T-helper 9 cell (primary cell): ENCODE data around the gene TTC23.

Experiments
- DNase-seq: peaks from one replicate; pipeline ENCODE4 v3.0.0-alpha.2; 2020

The TTC23 gene

DNA sequence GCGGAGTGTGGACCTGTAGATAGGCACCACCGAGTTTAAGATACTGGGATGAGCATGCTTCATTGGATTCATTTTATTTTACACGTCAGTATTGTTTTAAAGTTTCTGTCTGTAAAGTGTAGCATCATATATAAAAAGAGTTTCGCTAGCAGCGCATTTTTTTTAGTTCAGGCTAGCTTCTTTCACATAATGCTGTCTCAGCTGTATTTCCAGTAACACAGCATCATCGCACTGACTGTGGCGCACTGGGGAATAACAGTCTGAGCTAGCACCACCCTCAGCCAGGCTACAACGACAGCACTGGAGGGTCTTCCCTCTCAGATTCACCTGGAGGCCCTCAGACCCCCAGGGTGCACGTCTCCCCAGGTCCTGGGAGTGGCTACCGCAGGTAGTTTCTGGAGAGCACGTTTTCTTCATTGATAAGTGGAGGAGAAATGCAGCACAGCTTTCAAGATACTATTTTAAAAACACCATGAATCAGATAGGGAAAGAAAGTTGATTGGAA, 115.0 kb downstream of the TTC23 start:
- no peak for DNase-seq

DNA sequence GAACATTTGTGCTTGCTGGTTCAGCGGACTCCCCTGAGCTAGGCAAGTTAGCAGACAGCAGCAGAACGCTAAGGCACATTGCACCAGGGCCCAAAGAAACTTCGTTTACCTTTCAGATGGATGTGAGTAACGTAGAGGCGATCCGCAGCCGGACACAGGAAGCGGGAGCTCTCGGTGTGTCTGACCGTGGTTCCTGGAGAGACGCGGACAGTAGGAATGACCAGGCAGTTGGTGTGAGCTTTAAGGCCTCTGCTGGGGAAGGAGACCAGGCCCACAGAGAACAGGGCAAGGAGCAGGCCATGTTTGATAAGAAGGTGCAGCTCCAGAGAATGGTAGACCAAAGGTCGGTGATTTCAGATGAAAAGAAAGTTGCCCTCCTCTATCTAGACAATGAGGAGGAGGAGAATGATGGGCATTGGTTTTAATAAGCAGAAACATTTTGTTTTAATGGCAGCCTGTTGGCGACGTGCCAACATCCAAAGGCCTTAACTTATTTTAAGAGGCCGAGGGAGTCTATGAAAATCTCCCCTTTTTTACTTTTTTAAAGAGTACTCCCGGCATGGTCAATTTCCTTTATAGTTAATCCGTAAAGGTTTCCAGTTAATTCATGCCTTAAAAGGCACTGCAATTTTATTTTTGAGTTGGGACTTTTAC, 116.6 kb downstream of the TTC23 start:
- DNase-seq, result no peak

DNA sequence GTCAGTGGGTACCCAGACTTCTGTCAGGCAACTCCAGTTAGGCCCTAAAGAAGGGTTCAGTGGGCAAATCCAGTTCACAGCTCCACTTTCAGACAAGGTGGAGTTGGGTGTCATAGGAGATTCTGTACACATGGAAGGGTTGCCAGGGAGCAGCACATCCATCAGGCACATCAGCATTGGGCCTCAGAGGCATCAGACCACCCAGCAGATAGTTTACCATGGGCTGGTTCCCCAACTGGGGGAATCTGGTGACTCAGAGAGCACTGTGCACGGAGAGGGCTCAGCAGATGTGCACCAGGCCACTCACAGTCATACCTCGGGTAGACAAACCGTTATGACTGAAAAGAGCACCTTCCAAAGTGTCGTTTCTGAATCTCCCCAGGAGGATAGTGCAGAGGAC, 117.3 kb downstream of the TTC23 start:
- no peak for DNase-seq

DNA sequence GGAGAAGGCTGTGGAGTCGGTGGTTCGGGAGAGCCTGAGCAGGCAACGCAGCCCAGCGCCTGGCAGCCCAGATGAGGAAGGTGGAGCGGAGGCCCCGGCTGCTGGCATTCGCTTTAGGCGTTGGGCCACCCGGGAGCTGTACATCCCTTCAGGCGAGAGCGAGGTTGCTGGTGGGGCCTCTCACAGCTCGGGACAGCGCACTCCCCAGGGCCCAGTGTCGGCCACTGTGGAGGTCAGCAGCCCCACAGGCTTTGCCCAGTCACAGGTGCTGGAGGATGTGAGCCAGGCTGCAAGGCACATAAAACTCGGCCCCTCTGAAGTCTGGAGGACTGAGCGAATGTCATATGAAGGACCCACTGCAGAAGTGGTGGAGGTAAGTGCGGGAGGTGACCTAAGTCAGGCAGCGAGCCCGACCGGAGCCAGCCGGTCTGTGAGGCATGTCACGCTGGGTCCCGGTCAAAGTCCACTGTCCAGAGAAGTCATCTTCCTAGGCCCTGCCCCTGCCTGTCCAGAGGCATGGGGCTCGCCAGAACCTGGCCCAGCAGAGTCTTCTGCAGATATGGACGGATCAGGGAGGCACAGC, 117.8 kb downstream of the TTC23 start:
- no peak for DNase-seq

DNA sequence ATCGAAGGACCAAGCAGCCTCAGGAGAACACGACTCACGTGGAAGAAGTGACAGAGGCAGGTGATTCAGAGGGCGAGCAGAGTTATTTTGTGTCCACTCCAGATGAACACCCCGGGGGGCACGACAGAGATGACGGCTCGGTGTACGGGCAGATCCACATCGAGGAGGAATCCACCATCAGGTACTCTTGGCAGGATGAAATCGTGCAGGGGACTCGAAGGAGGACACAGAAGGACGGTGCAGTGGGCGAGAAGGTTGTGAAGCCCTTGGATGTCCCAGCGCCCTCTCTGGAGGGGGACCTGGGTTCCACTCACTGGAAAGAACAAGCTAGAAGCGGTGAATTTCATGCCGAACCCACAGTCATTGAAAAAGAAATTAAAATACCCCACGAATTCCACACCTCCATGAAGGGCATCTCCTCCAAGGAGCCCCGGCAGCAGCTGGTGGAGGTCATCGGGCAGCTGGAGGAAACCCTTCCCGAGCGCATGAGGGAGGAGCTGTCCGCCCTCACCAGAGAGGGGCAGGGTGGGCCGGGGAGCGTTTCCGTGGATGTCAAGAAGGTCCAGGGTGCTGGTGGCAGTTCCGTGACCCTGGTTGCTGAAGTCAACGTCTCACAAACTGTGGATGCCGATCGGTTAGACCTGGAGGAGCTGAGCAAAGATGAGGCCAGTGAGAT, 118.5 kb downstream of the TTC23 start:
- DNase-seq, result no peak

DNA sequence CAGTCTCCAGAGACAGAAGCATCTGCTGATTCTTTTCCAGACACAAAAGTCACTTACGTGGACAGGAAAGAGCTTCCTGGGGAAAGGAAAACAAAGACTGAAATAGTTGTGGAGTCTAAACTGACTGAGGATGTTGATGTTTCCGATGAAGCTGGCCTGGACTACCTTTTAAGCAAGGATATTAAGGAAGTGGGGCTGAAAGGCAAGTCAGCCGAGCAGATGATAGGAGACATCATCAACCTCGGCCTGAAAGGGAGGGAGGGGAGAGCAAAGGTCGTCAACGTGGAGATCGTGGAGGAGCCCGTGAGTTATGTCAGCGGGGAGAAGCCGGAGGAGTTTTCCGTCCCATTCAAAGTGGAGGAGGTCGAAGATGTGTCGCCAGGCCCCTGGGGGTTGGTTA, 119.1 kb downstream of the TTC23 start:
- DNase-seq, result no peak

DNA sequence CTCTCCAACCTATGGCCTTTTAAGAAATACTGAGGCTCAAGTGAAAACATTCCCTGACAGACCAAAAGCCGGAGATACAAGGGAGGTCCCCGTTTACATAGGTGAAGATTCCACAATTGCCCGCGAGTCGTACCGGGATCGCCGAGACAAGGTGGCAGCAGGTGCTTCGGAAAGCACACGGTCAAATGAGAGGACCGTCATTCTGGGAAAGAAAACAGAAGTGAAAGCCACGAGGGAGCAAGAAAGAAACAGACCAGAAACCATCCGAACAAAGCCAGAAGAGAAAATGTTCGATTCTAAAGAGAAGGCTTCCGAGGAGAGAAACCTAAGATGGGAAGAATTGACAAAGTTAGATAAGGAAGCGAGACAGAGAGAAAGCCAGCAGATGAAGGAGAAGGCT, 119.7 kb downstream of the TTC23 start:
- no peak for DNase-seq

DNA sequence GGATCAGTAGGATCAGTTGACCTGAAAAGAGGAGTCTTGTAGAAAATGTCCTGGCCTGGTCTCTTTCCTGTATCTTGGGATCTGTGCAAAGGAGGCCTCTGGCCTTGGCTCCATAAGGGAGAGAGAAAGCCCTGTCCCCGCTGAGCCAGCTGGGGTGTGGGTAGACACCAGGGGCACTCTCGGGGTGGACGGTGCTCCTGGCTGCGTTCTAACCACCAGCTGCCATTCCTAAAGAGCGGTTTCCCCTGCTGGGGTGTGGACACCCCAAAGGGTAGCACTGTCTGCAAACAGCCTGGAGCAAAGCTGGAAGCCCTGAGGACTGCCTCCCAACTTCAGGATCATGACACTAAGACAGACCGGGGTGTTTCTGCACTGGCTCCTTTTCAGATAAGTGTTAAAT, 121.0 kb downstream of the TTC23 start:
- no peak for DNase-seq

DNA sequence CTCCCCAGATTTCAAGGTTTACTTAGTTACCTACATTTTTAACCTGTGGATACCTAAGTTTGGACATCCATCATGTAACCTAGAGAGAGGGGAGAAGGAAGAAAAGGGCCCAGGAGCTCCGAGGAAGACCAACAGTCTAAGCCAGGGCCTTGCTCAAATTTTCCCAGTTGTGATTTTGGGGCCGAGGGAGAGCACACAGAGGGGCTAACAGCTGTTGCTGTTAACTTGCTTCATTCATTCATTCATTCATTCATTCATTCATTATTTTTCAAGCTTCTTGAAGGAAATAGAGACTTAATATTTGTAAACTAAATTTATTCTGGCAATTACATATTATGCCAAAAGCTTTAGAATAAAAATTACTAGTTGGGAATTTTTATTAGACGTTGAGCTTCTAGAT, 121.6 kb downstream of the TTC23 start:
- no peak for DNase-seq

DNA sequence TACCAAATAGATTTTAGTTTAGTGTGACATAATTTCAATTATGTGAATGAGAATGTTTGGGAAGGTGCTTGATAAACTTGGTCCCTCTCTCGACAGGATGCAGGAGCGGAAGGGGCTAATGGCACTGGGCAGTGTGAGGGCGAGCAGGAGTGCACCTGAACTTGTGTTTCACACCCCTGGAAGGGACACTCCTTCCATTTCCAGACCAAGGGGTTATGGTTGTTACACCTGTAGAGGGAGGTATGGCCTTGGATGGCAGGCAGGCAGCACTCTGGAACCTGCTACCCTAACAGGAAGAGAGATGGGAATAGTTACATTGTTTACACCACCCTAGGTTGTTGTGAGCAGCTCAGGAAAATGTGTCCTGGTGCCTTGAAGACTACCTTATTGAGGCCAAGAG, 122.5 kb downstream of the TTC23 start:
- no peak for DNase-seq

DNA sequence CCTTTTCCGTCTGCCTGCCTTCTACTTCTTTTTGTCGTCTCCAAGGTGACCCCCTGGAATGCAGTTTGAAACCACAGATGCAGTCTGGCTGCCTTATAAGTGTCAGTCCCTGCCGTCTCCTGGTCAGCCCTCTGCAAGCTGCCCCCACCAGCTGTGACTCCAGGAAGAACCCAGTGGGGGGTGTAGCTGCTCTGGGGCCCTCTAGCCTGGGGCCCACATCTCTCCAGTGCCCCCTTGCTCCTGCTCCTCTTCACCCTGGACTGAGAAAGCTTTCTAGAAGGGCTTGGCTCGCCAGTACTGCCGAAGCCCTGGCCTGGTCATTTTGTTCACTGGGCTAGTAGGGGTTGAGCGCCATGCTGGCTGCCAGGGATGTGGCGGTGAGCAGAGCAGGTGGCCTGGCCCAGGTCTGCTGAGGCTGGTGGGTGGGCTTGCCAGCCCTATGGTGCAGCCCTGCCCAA, 123.2 kb downstream of the TTC23 start:
- DNase-seq, result no peak

DNA sequence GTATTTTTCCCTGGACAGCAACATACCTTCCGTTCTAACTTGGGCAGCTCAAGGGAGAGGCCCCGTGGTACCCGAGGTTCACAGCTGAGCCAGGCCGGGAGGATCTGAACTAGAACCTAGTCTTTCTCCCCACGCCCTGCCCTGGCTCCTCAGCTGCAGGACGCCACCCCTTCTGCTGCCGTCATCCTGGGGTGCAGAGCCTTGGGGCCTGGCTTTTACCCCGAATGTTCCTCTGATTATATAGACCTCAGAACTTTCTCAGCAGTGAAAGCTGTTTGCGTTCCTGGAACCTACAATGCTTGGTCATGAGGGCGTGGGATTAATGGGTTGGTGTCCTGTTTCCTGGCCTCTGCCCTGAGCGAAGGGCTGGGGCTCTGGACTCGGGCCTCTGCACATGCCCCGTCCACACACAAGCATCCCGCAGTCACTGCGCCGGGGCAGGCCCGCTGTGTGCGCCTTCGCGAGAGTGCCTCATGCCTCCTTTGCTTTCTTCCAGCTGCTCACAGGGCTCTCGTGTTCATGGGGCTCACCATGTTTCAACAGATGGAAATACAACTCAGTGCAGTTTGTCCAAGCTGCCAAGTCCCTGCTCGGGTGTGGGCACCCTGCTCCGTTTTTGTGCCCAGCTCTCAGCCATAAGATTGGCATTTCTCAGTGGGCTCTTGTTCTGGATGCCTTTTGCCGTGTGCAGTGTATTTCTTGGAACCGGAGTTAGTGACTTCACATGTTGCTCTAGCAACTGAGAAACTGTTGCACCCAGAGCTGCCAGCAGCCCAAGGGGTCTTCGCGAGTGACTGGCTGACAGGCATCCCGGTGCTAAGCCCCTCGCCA, 124.1 kb downstream of the TTC23 start:
- DNase-seq, result no peak

DNA sequence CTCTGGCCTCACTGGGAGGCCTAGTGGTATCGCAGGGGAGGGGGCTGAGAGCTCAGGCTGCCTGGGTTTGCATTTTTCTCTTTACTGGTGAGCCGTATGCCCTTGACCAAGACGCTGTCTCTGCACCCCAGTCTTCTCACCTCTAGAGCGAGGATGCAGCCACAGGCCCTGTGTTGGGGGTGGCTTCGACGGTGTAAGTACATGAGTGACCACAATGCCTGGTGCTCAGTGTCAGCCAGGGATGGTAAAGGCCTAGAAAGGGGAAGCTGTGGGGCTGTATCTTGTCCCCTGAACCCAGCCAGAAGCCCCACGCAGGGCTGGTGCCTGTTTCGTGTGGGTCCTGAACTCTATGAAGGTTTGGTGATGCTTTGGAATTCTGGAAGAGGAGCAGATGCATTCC, 124.7 kb downstream of the TTC23 start:
- no peak for DNase-seq

DNA sequence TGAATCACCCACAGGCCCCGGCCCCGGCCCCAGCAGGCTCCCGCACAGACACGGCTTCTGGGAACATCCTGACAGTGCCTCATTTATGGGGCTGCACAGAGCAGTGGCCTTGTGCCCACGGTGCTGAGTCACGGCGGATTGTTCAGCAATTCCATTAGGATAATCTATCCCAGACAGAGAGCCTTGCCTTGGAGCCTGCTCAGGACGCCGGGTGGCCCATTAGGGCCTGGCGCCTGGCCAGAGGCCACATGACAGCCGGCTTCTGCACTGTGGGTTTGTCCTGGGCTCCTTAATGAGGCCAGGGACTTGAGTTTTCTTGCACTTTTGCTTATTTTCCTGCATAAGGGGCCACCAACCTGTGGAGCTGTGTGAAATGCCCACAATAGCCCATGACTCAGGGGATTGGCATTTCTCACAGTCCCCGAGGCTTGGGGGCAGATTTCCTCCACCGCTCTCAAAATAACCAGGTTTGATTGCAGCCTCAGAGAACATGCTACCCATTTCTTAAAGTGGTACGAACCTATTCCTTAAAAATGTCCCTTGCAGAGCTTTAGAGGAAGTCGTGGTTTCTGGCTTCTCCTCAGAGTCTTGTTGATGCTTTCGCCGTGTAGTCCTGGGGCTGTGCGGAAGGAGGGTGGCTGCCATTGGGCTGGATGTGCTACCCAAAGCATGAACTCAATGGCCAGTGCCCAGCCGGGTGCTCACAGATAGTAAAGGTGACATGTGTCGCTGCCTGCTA, 125.5 kb downstream of the TTC23 start:
- no peak for DNase-seq

DNA sequence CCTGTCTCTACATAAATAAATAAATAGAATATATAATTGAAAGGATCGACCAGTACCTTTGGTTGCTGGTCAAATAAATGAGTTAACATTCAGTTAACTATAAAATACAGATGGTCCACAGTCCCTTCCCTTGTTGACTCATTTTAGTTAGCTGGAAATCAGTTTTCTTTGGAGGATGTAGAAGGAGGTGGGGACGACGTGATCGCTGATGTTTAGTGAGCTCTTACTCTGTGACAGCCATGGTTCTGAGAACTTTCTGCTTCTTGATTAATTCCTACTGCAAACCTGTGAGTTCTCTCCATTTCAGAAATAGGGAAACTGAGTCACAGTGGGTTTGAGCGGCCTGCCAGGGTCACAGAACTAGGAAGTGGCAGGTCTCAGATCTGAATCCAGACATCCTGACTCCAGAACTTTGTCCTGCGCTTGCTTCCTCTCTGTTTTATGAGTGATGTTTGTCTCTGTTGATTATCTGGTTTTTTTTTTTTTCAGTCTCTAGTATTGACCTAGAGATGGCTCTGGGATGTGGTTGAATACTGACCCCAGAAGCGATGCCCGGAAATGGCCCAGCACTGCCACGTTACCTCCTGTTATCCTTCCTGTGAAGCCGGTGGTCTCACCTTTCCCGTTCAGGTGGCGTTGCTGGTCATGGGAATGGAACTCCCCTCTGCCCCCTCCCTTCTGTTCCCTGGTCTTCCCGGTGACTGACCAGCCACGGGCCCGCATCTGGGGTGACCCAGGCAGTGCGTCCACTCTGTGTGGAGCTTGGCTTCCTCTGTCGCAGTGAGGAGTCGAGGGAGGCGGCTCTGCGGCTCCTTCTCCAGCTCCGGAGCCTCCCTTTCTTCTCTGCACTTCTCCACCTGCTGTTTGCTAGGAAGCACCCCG, 126.3 kb downstream of the TTC23 start:
- DNase-seq, result no peak

DNA sequence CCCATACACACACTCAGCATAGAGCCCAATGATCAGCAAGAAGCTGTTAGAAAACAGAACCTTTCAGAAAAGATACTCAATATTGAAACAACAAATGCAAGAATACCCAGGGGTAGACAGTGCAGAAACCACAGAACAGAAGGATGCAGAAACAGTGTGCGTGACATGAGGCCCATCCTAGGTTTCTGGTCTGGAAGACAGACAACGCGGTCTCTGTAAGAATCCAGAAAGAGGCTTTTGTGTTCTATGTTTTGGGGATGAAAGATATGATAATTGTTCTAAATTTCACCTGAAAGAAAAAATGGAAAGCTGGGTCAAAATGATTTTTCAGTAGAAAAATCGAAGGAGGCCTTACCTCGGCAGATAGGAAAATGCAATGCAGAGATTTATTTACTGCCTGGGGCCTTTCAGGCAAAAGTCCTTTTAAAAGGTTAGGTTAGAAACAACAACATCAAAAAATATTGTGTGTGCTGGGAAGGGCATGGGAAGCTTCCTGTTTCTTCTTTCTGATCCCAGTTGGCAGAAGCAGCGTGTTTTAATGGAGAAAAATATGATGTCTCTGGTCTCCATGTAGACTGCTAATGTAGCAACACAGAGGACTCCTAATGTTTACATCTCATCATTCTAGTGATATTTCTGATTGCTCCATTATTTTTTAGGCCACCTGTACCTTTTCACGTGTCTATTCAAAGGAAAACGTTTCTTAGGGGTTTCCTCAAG, 127.5 kb downstream of the TTC23 start:
- no peak for DNase-seq

DNA sequence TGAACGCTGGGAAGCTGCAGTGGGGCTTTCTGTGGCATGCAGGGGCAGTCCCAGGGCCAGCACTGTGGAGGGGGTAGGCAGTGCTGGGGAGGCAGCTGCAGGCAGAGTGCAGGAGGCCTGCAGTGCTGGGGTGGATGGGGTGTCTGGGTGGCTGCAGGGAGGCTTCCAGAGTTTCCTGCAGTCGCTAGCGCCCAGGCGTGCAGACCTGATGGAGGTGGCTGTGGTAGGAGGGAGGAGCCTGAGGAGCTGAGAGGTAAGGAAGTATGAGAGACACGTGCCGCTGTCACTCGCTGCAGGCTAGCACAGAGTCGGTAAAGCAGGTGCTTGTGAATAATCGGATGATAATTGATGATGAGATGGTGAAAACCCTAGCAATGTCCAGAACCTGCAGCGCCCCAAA, 128.2 kb downstream of the TTC23 start:
- no peak for DNase-seq

DNA sequence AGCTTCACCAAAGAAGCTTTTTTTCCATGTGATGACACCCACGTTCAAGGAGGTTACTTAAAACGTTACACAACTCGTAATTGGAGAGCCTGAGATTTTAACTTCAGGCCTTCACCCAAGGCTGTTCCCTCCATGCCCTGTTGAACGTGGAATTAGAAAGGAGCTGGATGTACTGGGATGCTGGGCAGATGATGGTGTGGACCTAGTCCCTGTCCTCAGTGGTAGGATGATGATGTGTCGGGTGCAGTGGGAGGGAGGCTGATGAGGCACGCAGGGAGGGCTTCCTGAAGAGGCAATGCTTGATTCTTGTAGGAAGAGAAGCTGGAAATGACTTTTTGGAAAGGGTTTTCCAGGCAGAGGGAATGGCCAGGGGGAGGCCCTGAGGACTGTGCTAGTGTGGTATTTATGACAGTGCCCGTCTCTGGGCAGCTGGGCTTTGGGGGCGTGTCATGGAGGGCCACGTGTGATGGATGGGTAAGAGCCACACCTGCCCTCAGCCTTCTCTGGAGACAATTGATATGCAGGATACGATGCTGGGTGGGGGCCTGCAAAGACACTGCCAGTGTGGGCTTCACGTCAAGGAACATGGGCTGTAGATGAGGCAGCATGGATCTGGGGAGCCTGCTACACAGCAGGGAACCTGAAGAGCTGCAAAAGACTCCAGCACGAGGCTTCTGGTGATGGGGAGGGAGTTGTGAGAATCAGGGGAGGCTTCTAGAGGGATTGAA, 129.2 kb downstream of the TTC23 start:
- DNase-seq, result no peak

DNA sequence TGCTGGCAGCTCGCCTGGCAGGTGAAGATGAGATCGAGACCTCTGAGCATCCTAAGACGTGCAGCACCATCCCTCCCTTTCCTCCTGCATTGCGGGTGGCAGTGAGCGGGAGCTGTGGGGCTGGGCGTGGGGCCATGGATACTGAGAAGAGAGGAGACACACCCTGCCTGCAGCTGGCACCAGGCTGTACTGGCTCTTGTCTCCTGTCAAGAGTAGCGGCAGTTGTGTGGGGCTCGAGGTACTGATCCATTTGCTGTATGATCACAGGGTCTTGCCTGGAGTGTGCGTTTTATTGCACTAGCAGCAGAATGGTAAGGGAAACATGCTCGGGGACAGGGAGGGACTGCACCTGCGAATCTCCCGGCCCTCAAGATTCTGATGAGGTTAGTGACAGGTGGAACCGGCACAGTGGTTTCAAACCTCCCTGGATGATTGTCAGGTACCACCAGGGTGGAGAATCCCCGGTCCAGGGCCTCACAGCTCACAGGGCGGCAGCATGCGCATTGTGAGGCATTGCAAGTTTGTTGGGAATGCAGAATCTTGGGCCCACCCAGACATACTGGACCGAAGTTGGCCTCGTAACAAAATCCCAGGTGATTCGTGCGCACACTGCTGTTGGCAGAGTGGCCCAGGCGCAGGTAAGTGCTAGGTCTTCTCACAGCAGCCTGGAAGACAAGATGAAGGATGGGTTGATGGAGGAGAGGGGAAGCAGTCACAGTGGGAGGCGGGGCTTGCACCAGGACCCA, 130.4 kb downstream of the TTC23 start:
- no peak for DNase-seq
